GM19099 (cell line): ENCODE measurements around the gene B3GALT4.

Experiments
- POLR2A ChIP-seq: IDR thresholded peaks from 3 replicates; pipeline ENCODE4 v1.6.1; 2011; ENCODE audit warnings: low read depth; ENCODE audit not compliant: insufficient read length; ENCODE audit errors: extremely low read depth

The B3GALT4 gene, protein sequence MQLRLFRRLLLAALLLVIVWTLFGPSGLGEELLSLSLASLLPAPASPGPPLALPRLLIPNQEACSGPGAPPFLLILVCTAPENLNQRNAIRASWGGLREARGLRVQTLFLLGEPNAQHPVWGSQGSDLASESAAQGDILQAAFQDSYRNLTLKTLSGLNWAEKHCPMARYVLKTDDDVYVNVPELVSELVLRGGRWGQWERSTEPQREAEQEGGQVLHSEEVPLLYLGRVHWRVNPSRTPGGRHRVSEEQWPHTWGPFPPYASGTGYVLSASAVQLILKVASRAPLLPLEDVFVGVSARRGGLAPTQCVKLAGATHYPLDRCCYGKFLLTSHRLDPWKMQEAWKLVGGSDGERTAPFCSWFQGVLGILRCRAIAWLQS

DNA sequence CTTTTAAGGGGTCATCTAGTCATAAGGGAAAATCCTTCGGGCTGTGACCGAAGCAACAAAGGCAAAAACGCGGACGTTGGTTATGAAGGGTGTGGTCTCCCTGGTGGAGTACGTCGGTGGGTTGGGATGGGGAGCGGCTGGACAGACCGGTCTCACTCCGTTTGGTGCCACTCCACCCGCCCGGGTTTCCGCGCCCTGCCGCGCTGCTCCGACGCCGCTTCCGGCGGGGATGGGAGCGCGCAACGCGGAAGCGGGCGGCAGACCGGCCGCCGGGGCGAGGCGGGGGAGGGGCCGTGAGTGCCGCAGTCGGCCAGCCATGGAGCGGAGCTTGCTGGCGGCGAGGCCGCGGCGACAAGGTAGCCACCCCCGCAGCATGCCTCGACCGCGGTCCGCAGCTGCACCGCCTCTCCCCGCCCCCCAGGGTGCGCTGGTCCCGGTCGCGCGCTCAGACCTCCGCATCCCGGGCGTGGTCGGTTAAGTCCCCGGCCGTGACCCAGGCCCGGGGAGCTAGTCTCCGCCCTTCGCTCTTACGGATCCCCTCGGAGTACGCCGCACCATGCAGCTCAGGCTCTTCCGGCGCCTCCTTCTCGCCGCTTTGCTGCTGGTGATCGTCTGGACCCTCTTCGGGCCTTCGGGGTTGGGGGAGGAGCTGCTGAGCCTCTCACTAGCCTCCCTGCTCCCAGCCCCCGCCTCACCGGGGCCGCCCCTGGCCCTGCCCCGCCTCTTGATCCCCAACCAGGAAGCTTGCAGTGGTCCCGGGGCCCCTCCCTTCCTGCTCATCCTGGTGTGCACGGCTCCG lies at the start of gene B3GALT4:
TSS of gene B3GALT4 (plus strand) at position 260 of the 799 bp plus-strand sequence. CDS start at position 557, 297 bp downstream.
- TF ChIP-seq POLR2A, result peak; percentile 86

DNA sequence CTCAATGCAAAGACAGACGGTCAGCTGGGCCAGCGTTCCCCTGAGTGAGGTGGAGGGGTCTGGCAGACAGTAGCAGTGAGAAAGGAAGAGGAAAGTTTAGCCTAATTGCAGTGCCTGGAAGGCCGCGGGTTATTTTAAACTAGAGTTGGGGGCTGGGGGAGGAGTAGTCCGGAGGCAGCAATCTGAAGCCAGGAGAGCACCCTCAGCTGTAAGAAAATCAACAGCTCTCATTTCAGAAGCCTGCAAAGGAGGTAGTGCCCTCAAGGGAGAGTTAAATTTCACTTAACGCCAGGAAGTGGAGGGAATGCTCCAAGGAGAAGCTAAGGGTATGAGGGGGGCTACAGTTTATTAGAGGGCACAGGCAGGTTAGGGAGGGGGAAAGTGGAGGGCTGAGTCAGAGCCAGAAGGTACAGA lies 41.7 kb upstream of the B3GALT4 start:
- no peak for TF ChIP-seq POLR2A

DNA sequence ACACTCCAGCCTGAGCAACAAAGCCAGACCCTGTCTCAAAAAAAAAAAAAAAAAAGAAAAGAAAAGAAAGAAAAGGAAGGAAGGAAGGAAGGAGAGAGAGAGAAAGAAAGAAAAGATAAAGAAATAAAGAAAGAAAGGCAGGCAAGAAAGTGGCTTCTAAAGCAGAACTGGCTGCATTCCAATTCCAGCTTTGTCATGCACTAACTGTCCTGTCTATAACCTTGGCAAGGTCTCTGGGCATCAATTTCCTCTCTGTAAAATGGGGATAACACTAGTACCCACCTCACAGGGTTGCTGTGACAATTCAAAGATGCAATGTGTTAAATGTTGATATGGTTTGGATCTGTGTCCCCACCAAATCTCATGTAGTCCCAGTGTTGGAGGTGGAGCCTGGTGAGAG lies 40.6 kb upstream of the B3GALT4 start:
- no peak for TF ChIP-seq POLR2A

DNA sequence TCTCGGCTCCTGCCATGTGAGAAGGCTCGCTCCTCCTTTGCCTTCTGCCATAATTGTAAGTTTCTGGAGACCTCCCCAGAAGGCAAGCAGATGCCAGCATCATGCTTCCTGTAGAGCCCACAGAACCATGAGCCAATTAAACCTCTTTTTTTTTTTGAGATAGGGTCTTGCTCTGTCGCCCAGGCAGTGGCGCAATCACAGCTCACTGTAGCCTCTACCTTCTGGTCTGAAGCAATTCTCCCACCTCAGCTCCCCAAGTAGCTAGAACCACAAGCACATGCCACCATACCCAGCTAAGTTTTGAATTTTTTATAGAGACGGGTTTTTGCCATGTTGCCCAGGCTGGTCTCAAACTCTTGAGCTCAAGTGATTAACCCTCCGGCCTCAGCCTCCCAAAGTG lies 40.1 kb upstream of the B3GALT4 start:
- no peak for TF ChIP-seq POLR2A

DNA sequence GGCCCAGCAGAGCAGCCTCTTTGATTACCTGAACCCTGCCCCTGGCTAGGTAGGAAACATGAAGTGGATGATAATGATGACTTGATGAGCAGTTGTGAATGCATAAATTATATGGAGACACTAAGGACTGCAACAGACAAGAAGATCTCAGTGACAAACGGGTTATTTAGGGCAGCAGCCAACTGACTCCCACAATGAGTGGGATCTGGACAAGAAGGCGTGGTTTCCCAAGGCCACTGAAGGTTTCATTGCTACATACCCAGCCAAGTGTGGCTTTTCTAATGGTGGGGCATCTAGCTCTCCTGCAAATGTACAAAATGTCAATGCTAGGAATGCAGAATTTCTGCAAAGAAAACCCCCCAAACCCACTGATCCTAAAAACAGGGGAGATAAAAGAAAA lies 39.2 kb upstream of the B3GALT4 start:
- no peak for TF ChIP-seq POLR2A

DNA sequence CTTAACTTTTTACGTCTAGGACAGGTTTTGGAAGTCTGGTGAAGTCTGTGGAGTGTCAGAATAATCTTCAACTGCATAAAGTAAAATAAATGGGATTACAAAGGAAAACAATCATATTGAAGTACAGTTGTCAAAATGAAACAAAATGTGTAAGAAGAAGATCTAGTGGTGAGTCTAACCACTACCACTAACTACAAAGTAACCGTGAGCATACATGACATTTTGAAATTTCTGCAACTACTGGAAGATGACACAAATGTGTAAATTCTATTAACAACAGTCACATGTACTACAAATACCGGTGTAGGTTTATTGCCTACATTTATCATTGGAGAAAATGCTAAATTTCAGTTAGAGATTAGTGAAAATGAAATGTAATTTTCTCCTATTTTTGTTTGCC lies 35.0 kb upstream of the B3GALT4 start:
- no peak for TF ChIP-seq POLR2A

DNA sequence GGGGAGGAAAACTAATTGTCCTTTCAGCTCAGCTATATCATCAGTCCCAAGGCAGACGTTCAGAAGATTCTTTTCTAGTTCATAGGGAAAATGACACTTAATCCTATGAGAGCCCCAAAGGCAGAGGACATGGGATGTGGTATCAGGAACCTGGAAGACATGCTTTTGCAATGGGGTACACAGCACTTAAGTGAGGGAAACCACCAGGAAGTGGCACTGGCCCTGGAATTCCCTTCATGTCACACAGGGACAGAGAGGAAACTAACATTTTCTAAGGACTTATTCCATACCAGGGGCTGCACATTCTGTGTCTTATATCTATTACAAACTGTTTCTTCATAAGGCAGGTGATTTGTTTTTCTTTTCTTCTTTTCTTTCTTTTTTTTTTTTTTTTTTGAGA lies 33.4 kb upstream of the B3GALT4 start:
- TF ChIP-seq POLR2A, result no peak

DNA sequence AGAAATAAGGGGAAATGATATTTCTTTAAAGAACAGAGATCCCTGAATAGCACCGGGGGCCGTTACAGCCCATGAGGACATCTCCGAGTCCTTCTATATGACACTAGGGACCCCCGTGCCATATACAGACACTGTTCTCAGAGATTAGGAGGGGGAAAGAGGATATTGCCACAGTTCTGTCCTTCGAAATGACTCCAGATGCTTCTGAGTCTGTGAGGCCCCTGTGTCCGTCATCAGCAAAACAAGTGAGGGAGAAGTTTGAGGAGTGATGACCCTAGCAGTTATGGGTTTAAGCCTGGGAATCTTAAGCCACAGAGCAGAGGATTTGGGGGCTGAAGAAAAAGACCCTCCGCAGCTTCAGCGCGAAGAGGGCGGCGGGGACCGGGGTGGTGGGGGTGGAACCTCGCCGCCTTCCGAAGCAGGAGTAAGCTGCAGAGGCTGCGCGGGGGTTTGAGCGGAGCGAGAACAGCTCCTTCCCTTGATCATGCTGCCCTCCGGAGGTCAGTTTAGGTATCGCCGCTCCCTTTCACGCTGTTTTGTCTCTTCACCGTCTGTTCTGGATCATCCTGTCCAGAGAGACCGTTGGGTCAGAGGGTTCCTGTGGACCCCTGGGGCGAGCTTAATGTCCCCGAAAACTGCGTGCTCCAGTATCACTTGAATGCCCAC lies 28.8 kb upstream of the B3GALT4 start:
- peak; percentile 11 for TF ChIP-seq POLR2A

DNA sequence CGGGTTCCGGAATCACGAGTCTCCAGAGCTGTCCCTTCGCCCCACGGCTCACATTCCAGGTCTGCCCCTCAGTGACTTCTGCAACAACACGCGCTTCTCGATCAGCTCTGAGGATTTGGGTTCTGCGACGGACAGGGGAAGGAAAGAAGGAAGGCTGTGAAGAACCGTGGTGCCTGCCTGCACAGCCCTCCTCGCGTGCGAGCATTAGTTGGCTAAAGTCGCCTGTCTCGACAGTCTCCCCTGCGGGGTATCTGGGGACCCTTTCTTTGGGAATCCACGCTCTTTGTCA lies 28.3 kb upstream of the B3GALT4 start:
- no peak for TF ChIP-seq POLR2A

DNA sequence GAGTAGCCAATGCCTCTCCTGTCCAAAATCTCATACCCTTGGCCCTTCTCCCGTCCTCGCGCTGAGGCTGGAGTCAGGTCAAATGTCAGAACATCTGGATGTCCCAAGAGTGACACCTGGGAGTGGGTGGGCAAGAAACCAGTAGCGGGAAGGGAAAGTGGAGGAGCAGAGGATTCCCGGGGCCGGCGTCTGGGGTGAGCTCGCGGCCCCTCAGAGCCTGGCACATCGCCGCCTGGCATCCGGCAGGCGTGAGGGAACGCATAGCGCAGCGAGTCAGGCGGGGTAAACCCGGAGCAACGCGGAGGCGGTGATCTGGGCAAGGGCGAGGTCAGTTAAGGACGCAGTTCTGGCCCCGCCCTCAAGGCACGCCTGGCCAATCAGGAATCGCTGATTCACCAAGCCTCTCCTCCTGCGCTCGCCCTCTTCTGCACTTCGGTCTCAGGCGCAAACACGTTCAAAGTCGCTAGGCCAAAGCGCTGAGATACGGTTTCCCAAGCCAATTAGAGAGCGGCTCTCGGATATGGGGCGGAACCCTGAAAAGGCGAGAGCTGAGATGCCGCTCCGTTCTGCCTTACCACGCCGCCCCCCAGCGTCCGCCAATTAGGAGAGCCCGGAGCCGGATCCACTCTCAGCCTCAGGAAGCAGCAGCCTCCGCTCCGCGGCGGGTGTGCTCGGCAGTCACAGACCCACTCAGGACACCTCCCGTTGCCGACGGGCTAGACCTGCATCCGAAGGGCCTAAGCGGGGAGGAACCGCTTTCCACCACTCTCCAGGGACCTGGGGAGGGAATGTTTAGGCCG lies 27.8 kb upstream of the B3GALT4 start:
- peak; percentile 93 for TF ChIP-seq POLR2A

DNA sequence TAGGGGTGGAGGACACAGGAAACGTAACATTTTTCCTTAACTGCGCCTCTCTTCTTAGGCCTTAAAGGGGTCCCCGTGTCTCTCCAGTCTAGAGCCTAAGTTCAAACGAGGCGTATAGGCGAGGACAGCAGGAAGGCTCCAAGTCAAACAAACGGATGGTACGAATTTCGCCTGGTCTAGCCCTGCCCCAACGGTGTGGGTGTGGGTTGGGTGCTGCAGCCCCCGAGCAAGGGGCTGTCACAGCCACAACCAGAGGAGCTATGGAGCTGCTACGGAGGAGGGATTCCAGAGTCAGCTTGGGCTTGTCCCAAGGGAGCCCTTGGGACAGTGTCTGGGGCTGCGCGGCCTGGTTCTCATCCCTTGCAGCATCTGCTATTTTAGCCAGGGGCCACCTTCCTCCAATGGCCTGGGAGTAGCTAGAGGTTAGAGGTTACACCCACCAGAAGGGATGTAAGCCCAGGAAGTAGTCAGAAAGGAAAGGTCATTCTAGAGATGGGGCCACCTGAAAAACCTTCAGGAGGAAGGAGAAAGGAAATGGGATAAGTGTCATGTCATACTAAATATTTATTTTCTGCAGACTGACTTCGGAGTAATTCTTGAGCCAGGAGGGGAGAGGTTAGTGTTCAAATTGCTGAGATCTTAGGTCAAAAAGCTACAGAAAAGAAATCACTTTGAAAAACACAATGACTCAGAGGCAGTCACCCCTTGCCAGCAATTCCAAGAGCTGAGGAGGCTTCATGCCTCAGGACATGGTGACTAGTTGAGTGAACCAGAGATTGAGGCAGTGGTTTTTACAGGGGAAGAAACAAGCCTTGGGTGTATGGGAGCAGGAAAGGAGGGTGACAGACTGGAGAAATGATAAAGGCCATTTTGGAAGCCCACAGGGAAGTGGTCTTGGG lies 26.9 kb upstream of the B3GALT4 start:
- TF ChIP-seq POLR2A, result no peak

DNA sequence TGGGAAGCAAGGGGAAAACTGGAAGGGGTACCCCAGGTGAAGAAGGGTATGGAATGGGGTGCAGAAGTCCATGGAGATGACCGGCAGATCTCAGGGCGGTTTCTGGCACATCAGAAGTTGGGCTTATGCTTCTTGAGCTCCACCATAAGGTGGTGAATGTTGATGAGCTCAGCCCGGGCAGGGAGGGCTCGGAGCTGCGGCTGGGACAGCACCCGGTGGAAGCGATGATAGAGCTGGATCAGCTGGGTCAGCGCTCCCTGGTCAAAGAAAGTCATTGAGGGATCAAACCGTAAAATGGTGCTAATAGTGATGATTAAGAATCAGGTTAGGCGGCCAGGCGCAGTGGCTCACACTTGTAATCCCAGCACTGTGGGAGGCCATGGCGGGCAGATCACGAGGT lies 26.2 kb upstream of the B3GALT4 start:
- TF ChIP-seq POLR2A, result no peak

DNA sequence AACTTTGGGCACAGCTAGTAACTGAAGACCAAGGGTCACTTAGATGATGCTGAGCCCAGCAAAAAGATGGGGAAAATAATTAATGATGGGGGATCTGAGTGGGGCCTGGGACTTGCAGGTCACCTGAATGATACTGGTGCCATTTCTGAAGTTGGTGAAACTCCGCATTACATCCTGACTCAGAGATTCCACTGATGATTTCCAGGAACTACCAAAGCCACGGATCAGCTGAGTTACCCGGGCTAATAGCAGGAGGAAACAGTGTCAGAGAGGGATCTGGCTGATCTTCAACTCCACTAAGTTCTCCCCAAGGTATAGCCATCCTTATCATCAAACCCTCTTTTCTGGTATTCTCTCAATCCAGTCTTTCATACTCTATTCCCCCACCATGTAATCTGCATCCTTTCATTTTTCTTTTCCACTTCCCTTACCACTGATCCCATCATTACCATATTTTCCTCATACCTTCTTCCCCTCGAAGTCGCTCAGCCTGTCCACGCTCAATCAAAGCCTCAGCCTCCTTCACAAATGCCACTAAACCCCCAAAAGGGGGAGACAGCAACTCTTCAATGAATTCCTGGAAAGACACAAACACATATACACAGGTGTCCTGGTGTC lies 25.4 kb upstream of the B3GALT4 start:
- no peak for TF ChIP-seq POLR2A

DNA sequence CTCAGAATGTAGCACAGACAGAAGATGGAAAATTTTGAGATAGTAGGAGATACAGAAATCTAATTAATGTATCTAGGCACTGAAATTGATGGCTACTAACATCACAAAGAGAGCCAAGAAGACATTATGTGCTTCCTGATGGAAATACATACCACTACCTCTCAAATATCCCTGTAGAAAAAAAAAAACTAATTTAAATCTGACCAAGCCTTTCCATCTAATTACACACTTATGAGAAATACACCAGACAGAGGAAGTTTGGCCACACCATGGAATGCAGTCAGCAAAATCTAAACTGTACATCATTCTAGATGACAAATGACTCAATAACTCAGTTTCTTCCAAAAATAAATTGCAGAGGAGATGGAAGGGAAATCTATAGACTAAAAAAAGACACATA lies 24.2 kb upstream of the B3GALT4 start:
- TF ChIP-seq POLR2A, result no peak
